Stimulated activated CD4-positive, alpha-beta T cell treated with anti-CD3 and anti-CD28 coated beads, TNF-alpha, amount 100 ng/mL, for 24 hours (primary cell): ENCODE results near the gene ARF1.

ENCODE experiments used
- DNase-seq, 3 experiments: peaks; one replicate each; pipeline ENCODE4 v3.0.0-alpha.2; 2020; ENCODE audit warnings: low read depth in 3 of 3

The ARF1 gene

GRCh38 chr1:228088586-228089498 is 6.3 kb downstream of the ARF1 start:
- no peak for DNase-seq

GRCh38 chr1:228089519-228090380 is 7.2 kb downstream of the ARF1 start:
- DNase-seq: no peak

GRCh38 chr1:228090613-228091081 is 8.1 kb downstream of the ARF1 start:
- DNase-seq: no peak

GRCh38 chr1:228091084-228091483 is 8.6 kb downstream of the ARF1 start:
- DNase-seq: no peak

GRCh38 chr1:228092342-228093049 is 10.0 kb downstream of the ARF1 start:
- DNase-seq: no peak

DNA sequence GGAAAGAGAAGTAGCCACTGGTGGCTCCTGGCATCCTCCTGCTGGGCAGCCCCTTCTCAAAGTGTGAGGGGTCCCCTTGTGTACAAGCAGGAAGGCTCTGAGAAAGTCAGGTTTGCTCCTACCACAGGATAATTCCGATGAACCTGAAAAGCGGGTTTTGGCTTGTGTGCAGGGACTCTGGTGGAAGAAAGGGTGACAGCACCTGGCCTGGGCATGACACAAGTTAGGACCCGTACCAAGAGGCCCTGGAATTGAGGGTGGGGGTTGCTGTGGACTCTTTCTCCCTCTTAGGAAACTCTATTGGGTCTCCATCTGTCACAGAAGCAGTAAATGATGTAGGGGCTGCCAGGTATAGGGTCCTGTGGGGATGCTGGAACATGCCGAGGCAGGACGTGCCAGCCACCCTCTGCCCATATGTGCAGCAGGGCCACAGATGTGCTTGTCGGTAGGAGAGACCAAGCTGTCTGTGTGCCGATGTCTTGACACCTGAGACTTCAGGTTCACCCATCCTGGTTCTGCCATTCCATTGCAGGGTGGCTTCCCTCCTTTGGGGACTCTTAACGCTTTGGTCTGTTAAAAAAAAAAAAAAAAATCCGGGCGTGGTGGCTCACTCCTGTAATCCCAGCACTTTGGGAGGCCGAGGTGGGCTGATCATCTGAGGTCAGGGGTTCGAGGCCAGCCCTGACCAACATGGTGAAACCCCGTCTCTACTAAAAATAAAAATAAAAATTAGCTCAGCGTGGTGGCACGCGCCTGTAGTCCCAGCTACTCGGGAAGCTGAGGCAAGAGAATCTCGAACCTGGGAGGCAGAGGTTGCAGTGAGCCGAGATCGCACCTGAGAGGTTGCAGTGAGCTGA is 10.8 kb downstream of the ARF1 start:
- no peak for DNase-seq

GRCh38 chr1:228094432-228095016 is 12.0 kb downstream of the ARF1 start:
- no peak for DNase-seq

- no peak for DNase-seq
These were observed 12.7 kb downstream of the ARF1 start for GRCh38 chr1:228095161-228095560.

DNA sequence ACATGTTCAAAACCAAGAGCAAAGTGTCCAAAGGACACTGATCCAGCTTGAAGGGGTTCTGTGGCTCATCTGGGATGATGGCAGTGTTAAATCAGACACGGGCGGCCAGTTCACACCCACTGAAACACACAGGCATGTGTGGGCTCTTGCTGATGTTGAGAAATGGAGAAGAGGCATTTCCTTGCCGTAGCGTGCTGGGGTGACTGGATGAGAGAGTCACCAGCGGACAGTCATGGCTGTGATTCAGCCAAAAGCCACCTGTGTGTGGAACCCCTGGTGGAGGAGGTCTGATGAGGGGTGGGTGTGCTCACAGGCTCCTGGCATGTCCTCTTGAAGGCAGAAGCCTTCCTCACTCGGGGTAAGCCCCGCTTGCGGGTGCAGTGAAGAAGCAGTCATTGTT is 13.4 kb downstream of the ARF1 start:
- DNase-seq: no peak

DNA sequence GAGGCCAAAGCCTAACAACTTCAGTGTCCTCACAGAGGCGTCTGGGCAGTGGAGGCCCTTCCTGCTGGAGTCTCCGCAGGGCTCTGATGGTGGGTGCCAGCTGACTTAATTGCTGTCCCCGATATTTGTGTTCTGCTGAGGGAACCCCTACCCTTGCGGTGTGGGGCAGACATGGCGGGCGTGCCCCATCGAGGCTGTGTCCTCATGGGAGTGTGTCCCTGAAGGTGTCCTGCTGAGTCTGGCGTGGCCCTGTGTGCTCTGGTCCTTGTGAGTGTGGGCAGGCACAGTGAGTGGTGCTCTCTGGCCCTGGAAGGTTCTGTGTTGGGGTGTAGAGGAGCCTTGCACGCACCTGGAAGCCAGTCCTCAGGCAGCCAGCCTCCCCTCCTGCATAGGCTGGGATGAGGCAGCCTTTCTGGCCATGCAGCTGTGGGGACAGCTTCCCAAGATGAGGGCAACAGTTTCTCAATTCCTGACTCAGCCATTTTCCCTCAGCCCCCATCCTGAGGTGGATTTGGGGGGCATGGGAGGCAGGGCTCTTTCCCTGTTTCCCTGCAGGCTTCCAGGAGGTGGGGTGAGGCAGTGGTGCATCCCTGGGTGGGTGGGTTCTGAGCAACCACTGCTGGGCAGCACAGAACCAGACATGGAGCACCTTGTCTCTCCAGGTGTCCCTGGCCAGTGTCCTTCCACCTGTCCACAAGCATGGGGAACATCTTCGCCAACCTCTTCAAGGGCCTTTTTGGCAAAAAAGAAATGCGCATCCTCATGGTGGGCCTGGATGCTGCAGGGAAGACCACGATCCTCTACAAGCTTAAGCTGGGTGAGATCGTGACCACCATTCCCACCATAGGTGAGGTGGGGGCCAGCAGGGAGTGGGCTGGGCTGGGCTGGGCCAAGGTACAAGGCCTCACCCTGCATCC is 14.2 kb downstream of the ARF1 start:
- DNase-seq: no peak

DNA sequence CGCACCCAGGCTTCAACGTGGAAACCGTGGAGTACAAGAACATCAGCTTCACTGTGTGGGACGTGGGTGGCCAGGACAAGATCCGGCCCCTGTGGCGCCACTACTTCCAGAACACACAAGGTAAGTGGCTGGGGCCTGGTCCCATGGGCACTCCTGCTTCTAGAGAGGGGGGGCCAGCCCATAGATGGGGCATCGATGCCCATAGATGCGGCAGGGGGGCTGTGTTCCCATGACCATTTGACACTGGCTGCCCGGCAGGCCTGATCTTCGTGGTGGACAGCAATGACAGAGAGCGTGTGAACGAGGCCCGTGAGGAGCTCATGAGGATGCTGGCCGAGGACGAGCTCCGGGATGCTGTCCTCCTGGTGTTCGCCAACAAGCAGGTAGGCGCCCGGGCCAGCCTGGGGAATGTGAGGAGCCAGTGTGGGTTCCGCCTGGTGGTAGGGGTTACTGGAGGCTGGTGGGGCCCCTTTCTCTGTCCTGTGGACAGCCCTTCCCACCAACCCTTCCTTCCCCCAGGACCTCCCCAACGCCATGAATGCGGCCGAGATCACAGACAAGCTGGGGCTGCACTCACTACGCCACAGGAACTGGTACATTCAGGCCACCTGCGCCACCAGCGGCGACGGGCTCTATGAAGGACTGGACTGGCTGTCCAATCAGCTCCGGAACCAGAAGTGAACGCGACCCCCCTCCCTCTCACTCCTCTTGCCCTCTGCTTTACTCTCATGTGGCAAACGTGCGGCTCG is 15.0 kb downstream of the ARF1 start:
- no peak for DNase-seq

- no peak for DNase-seq
These were observed 15.9 kb downstream of the ARF1 start for GRCh38 chr1:228098323-228098931.

- DNase-seq: no peak
These were observed 16.8 kb downstream of the ARF1 start for GRCh38 chr1:228099331-228099732.

DNA sequence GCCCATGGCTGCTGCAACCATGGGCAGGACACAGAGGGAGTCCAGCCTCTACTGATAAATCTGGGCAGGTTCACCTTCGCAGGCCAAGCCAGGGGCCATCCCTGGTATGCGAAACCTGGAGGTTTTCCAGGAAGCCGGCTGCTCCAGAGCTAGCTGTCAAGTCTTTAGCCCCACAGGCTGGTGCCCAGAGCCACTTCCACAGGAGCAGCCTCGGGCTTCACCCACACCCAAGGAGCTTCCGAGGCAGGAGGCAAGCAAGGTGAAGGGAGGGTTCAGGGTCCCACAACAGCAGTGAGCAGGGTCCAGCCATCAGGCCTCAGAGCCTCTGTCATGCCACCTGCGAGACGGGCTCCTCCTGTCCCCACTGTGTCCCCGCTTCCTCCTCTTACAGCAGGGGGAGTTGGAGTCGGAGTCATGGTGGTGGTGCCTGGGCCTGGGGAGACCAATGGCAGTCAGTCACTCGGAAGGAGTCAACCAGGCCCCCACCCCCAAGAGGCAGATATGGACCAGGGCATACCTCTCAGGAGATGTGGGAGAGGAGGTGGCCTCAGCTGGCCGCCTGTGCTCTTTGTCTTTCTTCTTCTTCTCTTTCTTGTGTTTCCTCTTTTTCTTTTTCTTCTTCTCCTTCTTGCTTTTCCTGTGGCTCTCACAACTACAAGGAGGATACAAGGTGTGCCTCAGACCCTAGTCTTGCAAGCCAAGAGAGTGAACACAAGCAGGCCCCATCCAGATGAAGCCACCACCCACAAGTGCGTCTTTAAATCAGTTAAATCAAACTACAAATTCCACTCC is 18.5 kb downstream of the ARF1 start:
- DNase-seq: no peak

- DNase-seq: no peak
These were observed 19.1 kb downstream of the ARF1 start for GRCh38 chr1:228101614-228101993.

DNA sequence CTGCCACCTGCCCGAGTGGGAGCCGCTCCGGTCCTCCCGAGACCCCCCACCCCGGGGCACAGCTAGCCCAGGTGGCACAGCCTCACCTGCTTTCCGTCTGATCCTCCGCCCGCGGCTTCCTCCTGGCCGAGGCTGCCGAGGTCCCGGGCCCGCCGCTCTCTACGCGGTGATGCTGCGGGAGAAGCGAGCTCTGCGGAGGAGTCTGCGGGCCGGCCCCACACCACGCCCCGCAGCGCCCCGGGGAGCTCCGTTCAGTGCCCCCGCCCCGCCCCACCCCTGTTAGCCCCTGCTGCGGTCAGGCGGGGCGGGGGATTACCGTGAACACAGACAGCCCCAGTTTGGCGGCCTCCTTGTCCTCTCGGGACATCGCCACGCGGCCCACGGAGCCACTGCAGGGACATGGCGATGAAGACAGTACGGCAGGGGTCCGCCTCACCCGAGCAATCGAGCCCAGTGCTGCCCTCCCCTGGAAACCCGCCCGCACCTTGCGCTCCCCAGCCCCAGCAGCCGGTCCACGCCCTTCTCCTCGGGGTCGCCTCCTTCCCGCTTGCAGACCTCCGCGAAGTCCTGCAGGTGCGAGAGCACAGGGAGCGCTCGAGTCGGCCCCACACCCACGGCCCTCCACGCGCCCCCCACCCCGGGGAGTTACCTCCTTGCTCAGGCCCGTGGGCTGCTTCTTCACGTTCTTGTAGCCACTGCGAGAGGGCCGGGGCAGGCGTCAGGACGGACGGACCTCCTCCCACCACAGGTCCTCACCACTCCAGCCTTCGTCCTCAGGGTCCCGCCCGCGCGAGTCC is 19.7 kb downstream of the ARF1 start:
- DNase-seq: peak in 1 of 3 experiments; percentile 55
